ENCODE measurements around the gene KMT2C.

KMT2C gene

DNA sequence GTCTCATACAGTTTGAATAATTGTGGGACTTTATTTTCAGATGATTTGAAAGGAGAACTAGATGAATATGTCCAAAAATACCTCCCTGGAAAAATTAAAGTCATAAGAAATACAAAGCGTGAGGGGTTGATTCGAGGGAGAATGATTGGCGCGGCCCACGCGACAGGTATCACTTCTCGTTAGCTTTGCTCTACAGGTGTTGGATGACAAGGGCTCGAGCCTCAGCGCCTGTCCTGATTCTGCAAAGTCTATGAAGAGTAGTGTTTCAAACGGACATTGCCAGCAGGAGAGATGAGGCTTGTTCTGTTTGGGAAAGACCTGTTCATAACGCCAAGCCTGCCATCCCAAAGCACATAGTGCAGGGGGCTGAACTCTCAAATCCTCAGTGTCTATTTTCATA, 330.6 kb downstream of the KMT2C start:
- DNase-seq (ENCODE audit: low read depth in 2 of 2), result no peak

- no peak for DNase-seq (ENCODE audit: low read depth in 2 of 2)
Observed at GRCh38 chr7:152103691-152104090, 332.1 kb downstream of the KMT2C start.

DNA sequence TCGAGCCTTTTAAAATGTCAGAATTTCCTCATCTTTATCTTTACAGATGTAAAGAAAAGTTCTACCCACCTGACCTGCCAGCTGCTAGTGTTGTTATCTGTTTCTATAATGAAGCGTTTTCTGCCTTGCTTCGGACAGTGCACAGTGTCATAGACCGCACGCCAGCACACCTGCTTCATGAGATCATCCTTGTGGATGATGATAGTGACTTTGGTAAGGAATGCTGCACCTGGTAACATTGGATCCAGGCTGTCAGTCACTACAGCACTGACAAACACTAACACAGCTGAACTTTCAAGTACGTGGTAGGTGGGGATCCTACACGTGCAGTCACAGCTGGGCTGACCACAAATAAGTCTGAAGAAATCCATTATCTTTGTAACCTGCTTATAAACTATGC, 332.7 kb downstream of the KMT2C start:
- DNase-seq (ENCODE audit: low read depth in 2 of 2), result no peak

DNA sequence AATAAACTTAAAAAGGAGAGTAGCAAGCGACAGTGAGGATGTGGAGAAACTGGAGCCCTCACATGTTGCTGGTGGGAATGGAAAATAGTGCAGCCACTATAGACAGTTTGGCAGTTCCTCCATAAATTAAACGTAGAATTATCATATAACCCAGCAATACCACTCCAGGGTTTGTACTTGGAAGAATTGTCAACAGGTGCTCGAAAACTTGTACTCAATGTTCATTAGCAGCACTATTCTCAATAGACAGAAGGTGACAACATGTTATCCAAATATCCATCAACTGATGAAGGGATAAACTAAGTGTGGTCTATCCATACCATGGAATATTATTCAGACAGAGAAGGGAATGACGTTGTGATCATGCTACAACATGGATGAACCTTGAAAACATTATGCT, 338.5 kb downstream of the KMT2C start:
- DNase-seq (ENCODE audit: low read depth in 2 of 2), result no peak

DNA sequence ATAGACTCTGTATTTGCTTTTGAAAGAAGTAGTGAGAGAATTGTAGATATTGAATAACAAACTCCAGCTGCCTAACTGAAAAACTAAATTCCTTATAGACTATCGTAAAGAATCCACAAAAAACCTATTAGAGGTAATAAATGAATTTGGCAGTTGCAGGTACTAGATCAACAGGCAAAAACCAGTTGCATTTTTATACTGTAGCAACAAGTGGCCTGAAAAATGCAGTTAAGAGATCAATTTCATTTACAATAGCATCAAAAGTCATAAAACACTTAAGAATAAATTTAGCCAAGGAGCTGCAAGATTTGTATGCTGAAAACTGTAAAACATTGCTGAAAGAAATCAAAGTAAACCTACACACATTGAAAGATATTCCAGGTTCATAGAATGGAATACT, 340.0 kb downstream of the KMT2C start:
- no peak for DNase-seq (ENCODE audit: low read depth in 2 of 2)

- DNase-seq (ENCODE audit: low read depth in 2 of 2), result no peak
Observed at GRCh38 chr7:152093717-152094116, 342.1 kb downstream of the KMT2C start.

DNA sequence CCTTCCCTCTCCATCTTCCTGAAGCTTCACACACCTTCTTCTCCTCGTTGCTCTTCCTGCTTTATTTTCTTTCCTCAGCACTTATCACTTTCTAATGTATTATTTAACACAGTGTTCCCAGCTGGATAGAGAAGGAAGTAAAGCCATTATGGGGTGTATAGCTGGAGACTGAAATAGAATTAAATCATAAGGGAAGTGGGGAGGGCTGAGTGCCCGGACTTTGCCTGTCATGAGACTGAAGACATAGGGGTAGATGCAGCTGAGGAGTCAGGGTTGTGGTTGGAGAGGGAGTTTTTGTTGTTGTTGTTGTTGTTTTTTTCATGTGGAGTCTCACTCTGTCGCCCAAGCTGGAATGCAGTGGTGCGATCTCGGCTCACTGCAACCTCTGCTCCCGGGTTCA, 345.1 kb downstream of the KMT2C start:
- DNase-seq (ENCODE audit: low read depth in 2 of 2), result no peak

DNA sequence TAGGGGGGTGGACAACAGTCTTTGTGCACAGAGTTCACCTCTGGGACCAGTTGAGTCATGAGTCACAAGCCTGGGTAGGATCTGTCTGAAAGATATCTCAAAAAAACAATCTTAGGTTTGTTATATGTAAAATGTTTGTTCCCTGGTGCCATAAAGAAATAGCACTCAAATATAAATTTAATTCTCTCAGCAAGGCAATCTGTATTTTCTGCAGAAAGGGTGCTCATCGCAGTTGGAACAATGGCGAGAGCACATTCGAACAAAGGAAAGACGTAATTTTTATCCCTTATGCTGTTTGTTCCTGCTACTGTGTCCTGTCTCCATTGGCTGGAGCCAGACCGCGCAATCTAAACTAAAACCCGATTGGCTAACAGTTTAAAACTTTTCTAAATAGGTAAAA, 346.6 kb downstream of the KMT2C start:
- DNase-seq (ENCODE audit: low read depth in 2 of 2), result no peak

DNA sequence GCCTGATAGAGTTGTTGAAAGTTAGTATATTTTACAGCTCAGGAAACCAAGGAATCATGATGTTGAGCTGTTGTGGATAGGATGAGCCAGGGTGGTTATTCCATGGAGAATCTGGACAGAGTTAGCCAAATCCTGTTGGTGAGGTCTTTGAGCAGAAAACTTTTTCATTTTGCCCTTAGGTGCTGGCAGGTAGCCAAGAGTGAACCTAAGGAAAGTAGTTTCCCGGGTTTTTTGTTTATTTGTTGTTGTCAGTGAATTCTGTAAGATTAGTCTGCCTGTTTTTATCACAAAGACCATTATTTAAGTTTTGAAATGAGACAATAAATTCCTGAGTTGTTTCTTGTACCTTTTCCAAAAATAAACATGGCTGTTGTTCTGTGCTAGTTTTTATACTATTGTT, 349.3 kb downstream of the KMT2C start:
- DNase-seq (ENCODE audit: low read depth in 2 of 2), result no peak

GRCh38 chr7:152085131-152085530, 350.7 kb downstream of the KMT2C start:
- no peak for DNase-seq (ENCODE audit: low read depth in 2 of 2)
